GM19463 (cell line): ENCODE results near the gene RXFP1.

ENCODE experiments used
- ATAC-seq: cut with Tn5 transposase; IDR thresholded peaks from one replicate; pipeline ENCODE4 v1.9.1; 2021; ENCODE audit warnings: mild to moderate bottlenecking, moderate library complexity; ENCODE audit not compliant: unreplicated experiment

RXFP1 gene

DNA sequence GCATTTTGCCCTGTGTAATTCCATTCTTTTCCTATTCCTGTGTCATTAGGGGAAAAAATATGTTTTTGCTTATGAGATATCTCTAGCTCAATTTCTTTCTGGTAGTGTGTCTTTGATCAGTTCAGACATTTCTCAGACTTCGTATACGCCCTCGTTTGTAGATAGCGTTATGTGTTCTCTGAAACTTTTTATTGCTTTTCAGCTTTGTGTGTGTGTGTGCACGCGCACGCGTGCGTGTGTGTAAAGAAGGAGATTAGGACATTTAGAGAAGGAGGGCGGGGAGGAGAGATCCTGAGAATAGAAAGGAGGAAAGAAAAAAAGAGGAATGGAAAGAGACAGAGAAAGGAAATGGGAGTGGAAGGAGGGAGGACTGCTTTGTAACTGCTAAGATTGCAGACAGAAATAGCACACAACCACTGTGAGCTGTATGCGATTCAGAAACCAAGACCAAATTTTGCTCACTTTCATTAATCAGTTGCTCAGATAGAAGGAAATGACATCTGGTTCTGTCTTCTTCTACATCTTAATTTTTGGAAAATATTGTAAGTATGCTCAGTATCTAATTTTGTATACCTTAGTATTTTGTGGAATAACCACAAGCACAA, at the start of gene RXFP1:
Gene RXFP1, plus strand, starts transcription at position 399 of the 605 bp plus-strand sequence. Its CDS starts 95 bp downstream, at position 494.
- no peak for ATAC-seq

GRCh38 chr4:158481811-158482210, 39.9 kb upstream of the RXFP1 start:
- ATAC-seq = no peak

DNA sequence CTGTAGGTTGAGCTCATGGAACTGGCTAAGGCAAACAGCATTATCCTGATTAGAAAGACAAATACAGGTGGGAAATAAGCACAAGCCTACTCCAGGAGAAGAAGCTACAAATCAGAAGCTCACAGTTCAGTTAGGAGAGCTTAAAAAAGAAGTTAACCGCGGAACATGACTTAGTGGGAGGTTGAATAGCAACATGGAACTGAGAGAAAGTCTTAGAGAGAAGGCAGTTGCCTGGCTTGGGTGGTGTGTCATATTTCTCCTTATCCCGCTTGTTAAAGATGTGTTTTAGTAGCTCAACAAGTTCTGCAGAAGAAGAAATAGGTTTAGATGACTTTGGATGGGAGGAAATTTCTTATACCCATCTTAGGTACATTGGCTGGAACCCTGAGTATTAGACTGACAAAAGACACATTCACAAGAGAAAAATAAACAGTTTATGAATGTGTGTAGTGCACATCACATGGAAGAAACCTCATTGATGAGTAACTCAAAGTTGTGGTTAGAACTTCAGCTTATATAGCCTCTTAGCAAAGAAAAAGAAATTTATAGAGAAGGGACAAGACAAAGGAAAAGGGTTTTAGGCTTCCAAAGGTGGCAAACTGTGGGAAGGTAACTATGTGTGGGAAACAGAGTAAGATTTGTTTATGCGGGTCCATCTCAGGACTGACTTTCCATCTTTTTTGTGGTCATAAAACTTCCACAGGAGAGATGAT, 37.4 kb upstream of the RXFP1 start:
- ATAC-seq = no peak

DNA sequence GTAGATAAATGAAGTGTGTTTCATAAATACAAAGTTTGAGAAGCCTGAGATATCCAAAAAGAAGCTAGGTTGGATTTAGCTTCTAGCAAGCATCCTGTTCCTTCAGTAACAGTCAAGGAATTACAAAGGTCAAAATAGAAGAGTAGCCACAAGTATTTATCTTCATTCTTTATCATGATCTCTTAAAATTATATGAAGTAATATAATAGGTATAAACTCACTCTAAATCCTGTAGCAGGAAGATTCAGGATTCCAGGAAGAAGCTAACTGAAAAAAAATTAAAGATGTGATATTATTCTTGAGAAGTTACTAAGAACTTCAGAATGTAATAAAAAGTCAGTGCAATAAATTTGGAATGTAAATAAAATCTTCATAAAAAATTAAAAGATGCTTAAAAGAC, 31.1 kb upstream of the RXFP1 start:
- no peak for ATAC-seq

GRCh38 chr4:158492391-158492790, 29.3 kb upstream of the RXFP1 start:
- no peak for ATAC-seq

DNA sequence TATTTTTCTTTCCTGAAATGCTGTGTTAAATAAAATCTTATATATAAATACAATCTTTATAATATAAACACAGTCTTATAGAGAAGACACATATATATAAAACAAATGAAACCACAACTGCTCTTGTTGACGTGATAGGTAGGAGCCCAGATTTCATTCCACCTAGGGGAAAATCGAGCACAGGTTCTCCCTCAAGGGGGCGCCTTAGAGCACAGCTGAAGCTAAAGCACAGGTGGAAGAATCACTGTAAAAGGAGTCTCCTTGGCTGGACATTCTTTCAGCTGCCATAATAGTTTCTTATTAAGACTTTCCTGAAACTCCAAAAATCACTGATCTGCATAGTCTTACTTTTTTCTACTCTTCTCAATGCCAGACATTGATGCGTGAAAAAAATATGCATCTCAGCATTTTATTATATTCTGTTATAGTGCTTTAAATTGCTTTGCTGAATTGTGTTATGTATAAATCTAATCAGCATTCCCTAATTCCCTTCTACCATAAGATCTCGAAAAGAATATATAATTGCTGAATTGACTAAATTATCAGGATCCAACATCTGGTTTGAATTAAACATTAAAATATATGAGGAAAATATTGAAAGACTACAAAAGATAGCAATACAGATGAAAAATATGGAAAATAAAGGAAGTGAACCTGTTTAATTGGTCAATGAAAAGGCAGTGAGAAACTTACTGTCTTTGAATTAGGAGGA, 25.5 kb upstream of the RXFP1 start:
- peak; percentile 63 for ATAC-seq

- no peak for ATAC-seq
These were observed 21.6 kb upstream of the RXFP1 start for GRCh38 chr4:158500054-158500453.

- no peak for ATAC-seq
These were observed 8.4 kb upstream of the RXFP1 start for GRCh38 chr4:158513256-158513655.

DNA sequence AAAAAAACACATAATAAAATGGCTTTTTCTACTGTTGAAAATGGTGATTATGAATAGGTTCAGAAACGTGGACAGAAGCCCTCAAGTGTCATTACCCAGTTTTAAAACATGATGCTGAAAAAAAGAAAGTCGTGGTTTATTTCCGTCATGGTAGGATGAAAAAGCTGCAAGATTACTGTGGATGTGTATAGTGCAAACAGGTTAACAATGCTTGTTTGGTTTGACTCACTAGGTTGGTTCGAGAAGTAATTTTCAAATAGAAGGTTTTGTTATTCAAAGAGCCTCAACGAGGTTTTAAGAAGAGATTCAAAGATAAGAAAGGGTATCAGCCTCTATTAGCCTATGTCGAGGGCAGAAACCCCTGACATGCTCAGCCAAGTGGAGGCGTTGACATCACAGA, 2.5 kb upstream of the RXFP1 start:
- no peak for ATAC-seq

- no peak for ATAC-seq
These were observed 2.4 kb downstream of the RXFP1 start for GRCh38 chr4:158523990-158524535.

GRCh38 chr4:158527516-158527915, 5.8 kb downstream of the RXFP1 start:
- no peak for ATAC-seq

DNA sequence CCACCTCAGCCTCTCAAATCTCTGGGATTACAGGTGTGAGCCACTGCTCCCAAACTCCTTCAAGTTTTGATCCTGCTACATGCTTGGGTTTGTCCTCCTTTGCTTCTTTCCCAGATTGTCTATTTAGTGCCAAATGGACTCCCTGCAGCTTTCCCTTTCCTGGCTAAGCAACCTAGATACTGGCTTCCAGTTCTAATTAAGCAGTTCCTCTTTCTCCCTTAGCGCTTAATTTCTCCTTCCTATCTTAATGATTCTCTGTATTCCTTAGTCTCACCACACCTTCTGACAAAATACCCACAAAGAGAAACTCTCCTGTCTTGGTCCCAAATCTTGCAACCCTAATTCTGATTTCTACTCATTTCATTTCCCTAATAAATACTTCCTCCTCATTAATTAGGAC, 7.8 kb downstream of the RXFP1 start:
- no peak for ATAC-seq

DNA sequence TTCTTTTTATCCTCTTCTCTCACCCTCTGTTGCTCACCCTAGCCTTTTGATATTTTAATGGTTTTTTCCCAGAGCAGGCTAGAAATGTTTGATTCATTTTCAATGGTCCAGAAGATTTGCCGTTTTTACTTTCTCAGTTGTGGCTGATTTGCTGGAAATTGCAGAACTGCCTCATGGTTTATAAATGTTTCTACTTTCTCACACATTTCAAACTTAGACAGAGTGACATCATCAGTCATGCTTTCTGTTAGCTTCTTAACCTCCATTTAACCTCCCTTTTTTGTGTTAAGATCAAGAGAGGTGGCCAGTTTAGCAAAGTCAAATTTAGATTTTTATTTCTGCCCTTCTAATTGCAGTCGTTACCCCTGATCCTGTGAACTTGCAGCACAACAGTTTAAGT, 8.7 kb downstream of the RXFP1 start:
- no peak for ATAC-seq

DNA sequence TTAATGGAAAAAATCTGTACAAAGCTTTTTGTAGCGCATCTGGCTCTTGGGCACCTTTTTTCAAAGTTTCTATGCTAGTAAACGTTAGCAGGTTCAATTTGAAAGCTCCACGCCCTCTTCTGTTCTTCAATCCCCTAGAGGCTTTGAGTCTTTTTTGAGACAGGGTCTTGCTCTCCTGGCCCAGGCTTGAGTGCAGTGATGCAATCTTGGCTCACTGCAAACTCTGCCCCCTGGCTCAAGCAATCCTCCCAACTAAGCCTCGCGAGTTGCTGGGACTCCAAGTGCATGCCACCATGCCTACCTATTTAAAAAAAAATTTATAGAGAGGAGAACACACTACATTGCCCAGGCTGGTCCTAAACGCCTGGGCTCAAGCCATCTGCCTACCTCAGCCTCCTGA, 9.2 kb downstream of the RXFP1 start:
- ATAC-seq = no peak

DNA sequence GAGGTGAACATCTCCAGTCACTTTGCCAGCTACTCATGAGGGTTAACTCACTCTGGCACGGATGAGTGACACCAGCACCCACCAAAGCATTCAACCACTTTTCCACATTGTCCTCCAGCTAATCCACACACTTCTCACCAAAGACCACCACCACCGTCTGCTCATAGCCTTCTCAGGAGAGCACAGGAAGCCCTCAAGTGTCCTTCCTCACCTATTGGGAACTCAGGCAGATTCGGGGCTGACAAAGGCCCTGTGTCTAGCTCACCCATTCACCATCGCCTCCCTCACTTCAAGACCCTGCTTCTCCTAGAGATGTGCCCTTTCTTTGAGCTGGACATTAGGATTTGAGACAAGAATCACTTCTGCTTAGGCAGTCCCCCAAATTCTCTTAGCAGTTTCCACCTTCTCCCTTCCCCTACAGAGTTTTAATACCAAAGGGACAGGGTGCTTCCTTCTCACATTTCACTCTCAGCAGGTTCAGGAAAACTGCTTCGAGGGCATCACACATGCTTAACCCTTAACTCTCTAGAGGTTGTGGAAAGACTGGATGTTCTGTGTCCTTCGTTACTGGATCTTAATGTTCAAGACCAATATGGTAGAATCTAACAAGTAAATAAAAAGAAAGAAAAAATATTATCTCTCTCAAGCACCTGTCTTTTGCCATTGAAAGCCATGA, 11.0 kb downstream of the RXFP1 start:
- ATAC-seq = no peak

DNA sequence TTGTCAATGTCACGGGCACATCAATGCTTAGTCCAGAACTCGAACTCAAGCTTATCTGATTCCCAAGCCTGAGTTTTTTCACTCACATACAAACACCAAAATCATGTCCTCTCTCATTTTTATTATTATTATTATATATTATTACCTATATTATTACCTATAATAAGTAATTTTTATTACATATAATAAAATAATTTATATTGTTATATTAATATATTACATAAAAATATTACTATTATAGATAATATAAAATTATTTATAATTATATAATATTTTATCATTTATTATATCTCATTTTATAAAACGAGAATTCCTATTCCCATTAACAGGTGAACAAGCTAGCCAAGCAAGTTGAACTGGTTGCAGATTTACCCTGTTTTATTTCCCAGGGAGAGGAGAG, 13.0 kb downstream of the RXFP1 start:
- no peak for ATAC-seq

- ATAC-seq = peak; percentile 45
These were observed 13.5 kb downstream of the RXFP1 start for GRCh38 chr4:158535130-158535614.

GRCh38 chr4:158536833-158537232, 15.2 kb downstream of the RXFP1 start:
- no peak for ATAC-seq

DNA sequence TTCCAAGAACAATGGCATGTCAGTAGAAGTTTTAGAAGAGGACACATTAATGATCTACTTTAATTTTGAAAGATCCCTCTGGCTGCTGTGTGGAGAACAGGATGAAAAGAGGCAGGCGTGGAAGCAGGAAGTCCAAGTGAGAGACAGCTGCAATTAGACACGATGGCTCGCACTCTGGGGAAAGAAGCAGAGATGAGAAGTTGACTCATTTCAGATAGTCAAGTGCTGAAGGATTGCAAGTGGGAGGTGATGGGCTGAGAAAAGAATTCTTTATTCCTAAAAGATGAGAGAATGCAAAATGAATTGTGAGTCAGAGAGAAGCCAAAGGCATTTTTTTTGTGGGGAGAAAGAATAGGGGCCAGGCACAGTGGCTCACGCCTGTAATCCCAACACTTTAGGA, 16.5 kb downstream of the RXFP1 start:
- no peak for ATAC-seq

DNA sequence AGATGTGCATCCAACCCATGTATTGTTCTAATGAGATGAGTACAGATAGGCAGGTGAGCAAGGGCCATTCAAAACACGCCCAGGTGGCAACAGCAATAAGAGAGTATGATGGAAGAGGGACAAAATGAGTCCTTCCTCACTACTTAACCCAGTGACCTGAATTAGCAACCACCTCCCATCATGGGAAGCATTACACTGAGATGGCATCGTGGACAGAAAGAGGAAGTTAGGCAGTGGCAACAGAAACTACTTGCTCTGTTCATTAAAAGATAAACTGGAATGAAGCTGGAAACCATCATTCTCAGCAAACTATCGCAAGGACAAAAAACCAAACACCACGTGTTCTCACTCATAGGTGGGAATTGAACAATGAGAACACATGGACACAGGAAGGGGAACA, 17.2 kb downstream of the RXFP1 start:
- ATAC-seq = peak; percentile 27
